ENCODE results near the gene EIF4B.

Gene EIF4B

DNA sequence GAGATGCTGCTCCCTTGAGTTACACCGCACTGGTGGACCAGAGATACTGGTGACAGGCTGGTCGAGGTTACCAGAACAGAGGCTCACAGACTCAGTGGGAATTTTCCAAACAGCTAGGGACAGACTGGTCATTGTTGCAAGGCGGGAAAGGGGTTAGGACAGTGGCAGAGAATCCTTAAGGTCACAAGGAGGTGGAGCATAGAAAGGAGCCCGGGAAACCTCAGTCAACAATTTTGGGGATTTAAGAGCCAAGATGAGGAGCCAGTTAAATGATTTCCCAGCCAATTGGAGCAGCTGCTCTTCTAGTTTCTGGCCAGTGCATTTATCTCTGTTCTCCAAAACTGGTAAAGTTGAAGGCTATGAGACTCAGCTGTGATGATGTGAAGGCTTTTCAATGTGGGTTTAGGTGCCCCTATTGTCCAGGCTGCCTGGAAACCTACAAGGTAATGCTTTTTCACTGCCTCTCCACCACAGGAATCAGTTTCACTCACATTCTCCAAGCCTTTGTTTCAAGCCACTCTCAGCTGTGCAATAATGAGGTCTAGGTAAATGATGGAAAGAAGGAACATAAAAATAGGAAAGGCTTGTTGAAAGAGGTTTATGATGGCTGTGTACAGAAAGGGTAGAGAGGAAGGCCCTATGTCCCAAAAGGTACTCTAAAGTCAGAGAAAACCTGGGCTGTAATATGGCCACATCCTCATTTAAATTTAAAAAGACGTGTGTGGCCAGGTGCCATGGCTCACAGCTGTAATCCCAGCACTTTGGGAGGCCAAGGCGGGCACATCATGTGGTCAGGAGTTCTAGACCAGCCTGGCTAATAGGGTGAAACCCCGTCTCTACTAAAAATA, 36.6 kb downstream of the EIF4B start:
- Histone ChIP-seq H3K27ac (ENCODE audit: poor library complexity, severe bottlenecking) (no peak overlapping the region), H3K4me1 (ENCODE audit: insufficient read depth, poor library complexity, severe bottlenecking) (peaks cover 12% of the 10 kb centered on the region)
- no peak for TF ChIP-seq CTCF (IDR thresholded peaks at IDR 0.05; ENCODE audit: poor library complexity, severe bottlenecking)

DNA sequence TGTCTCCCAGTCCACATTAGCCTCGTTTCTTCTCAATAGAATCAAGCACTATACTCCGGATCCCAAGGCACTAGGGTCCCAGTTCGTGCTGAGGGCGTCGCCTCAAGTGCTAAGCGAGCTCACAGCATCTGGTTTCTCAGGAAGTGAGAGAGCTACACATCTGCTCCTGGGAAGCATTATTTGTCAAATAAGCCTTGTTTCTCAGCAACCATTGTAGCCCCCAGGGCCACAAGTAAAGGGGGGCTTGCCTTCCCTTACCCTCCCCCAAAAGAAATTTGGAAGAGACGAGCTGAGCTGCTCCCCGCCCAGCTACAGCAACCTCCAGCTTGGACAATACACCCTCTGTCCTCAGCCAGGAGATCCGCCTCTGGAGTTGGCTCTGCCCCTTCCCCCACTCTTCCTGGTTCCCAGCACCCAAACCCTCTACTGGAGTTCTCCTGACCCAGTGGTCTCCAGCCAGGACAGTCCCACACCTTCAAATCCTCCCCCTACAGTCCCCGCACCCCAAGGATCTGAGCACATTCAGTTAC, 37.9 kb downstream of the EIF4B start:
- Histone ChIP-seq H3K27ac (ENCODE audit: poor library complexity, severe bottlenecking) (no peak overlapping the region), H3K9me3 (ENCODE audit: severe bottlenecking) (no peaks in the 10 kb centered on the region), H3K4me1 (ENCODE audit: insufficient read depth, poor library complexity, severe bottlenecking) (peaks cover 25% of the 10 kb centered on the region), H3K27me3 (ENCODE audit: insufficient read depth, poor library complexity, severe bottlenecking) (no peaks in the 10 kb centered on the region), H3K4me3 (ENCODE audit: severe bottlenecking) (no peak overlapping the region), H3K36me3 (ENCODE audit: low read depth) (peaks cover 13% of the 10 kb centered on the region)
- TF ChIP-seq CTCF (IDR thresholded peaks at IDR 0.05; ENCODE audit: poor library complexity, severe bottlenecking) = no peak
- DNase-seq (ENCODE audit: low spot score) (no peak), ATAC-seq (ENCODE audit: low read depth) (no peak)

More for the DNA sequence above, 36.6 kb downstream of the EIF4B start:
- DNase-seq (ENCODE audit: low spot score) (no peak), ATAC-seq (ENCODE audit: low read depth) (no peak)
- Histone ChIP-seq H3K27me3 (ENCODE audit: insufficient read depth, poor library complexity, severe bottlenecking) (no peaks in the 10 kb centered on the region), H3K36me3 (ENCODE audit: low read depth) (peaks cover 26% of the 10 kb centered on the region), H3K4me3 (ENCODE audit: severe bottlenecking) (no peak overlapping the region), H3K9me3 (ENCODE audit: severe bottlenecking) (no peaks in the 10 kb centered on the region)

DNA sequence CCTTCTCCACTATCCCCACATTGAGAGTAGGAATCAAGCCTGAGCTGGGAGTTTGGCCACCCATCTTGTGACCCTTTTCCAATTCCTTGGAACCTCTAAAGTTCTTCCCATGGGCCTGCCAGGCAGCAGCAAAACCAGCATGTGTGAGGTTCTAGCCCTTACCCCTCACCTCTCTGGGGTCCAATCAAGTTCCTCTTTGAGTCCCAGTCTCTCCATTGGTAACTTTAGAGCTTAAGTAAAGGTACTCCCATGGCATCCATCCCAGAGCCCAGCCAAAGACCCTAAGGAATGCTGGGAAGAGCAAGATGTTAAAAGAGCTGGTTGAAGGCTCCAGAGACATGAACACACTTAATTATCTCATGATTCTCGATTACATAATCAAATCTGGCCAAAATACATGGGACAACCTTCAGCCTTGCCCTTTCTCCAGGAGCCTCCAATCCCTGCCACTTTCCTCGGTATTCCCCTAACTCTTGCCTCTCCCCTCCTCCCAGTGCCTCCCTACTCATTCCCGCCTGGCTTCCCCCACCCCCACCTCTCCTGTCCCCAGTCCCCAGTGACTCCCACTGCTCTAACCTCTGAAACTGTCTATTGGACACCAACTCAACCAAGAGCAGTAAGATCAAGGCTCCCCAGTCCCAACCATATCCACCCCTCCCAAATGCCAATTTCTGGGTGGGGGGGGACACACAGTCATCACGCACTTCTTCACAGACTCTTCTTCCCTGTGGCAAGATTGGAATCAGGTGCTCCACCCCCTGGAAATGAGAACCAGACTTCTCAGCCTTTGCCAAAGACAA, 38.8 kb downstream of the EIF4B start:
- TF ChIP-seq CTCF (IDR thresholded peaks at IDR 0.05; ENCODE audit: poor library complexity, severe bottlenecking) = no peak
- Histone ChIP-seq H3K9me3 (ENCODE audit: severe bottlenecking) (no peaks in the 10 kb centered on the region), H3K4me3 (ENCODE audit: severe bottlenecking) (peak overlapping the region; percentile 44), H3K27me3 (ENCODE audit: insufficient read depth, poor library complexity, severe bottlenecking) (no peaks in the 10 kb centered on the region), H3K36me3 (ENCODE audit: low read depth) (peaks cover 4% of the 10 kb centered on the region), H3K4me1 (ENCODE audit: insufficient read depth, poor library complexity, severe bottlenecking) (peaks cover 30% of the 10 kb centered on the region), H3K27ac (ENCODE audit: poor library complexity, severe bottlenecking) (no peak overlapping the region)
- ATAC-seq (ENCODE audit: low read depth) (no peak), DNase-seq (ENCODE audit: low spot score) (no peak)

- TF ChIP-seq CTCF (IDR thresholded peaks at IDR 0.05; ENCODE audit: poor library complexity, severe bottlenecking) = no peak
- no peaks in the 10 kb centered on the region for H3K9me3 ChIP-seq (ENCODE audit: severe bottlenecking)
- H3K4me1 ChIP-seq (ENCODE audit: insufficient read depth, poor library complexity, severe bottlenecking) = peaks cover 32% of the 10 kb centered on the region
- H3K36me3 ChIP-seq (ENCODE audit: low read depth) = no peaks in the 10 kb centered on the region
- no peak for DNase-seq (ENCODE audit: low spot score)
- H3K27me3 ChIP-seq (ENCODE audit: insufficient read depth, poor library complexity, severe bottlenecking) = no peaks in the 10 kb centered on the region
- ATAC-seq (ENCODE audit: low read depth) = no peak
- H3K27ac ChIP-seq (ENCODE audit: poor library complexity, severe bottlenecking) = peak overlapping the region; percentile 95
- H3K4me3 ChIP-seq (ENCODE audit: severe bottlenecking) = peak overlapping the region; percentile 44
Observed at GRCh38 chr12:53045696-53046045, 39.4 kb downstream of the EIF4B start.

All from RWPE2 (cell line).